ENCODE data around the gene TRNP1.

GRCh38 chr1:27006683-27007082, 13.2 kb downstream of the TRNP1 start:
- TF ChIP-seq CTCF (IDR thresholded peaks at IDR 0.05) (no peak), POLR2A (IDR thresholded peaks at IDR 0.05) (no peak)

Measured in right lobe of liver (tissue), 4 donors.